Smooth muscle cell of the brain vasculature (primary cell): Measurements from ENCODE around the gene STX16.
A peak's percentile ranks its signal among the peaks of the same experiment; 100 is the strongest.

ENCODE experiments used
- DNase-seq: peaks from one replicate; pipeline ENCODE4 v3.0.0-alpha.2; 2012; ENCODE audit warnings: low read depth, low spot score

Gene STX16

GRCh38 chr20:58650776-58651558 is at the start of gene STX16:
Gene STX16 (plus strand): TSS chr20:58651283. CDS start chr20:58652007, 724 bp downstream.
- DNase-seq, result peak; percentile 81

- DNase-seq, result no peak
Measured at GRCh38 chr20:58602124-58602523, 49.0 kb upstream of the STX16 start.

GRCh38 chr20:58603721-58604120 is 47.4 kb upstream of the STX16 start:
- DNase-seq, result no peak

GRCh38 chr20:58604128-58604881 is 46.8 kb upstream of the STX16 start:
- DNase-seq, result no peak

- DNase-seq, result no peak
Measured at GRCh38 chr20:58605292-58606065, 45.6 kb upstream of the STX16 start.

- DNase-seq, result no peak
Measured at GRCh38 chr20:58606184-58606583, 44.9 kb upstream of the STX16 start.

- no peak for DNase-seq
Measured at GRCh38 chr20:58608096-58608840, 42.8 kb upstream of the STX16 start.

- DNase-seq, result no peak
Measured at GRCh38 chr20:58609026-58609425, 42.1 kb upstream of the STX16 start.

- no peak for DNase-seq
Measured at GRCh38 chr20:58610071-58610800, 40.8 kb upstream of the STX16 start.

- no peak for DNase-seq
Measured at GRCh38 chr20:58610811-58611210, 40.3 kb upstream of the STX16 start.

- DNase-seq, result no peak
Measured at GRCh38 chr20:58611236-58612030, 39.6 kb upstream of the STX16 start.

- peak; percentile 76 for DNase-seq
Measured at GRCh38 chr20:58612121-58612691, 38.9 kb upstream of the STX16 start.

- DNase-seq, result no peak
Measured at GRCh38 chr20:58613061-58613854, 37.8 kb upstream of the STX16 start.

GRCh38 chr20:58614366-58614765 is 36.7 kb upstream of the STX16 start:
- no peak for DNase-seq

- no peak for DNase-seq
Measured at GRCh38 chr20:58614984-58615760, 35.9 kb upstream of the STX16 start.

GRCh38 chr20:58616411-58616810 is 34.7 kb upstream of the STX16 start:
- no peak for DNase-seq

GRCh38 chr20:58617158-58617557 is 33.9 kb upstream of the STX16 start:
- DNase-seq, result no peak
